ENCODE results near the gene IER2. TPM values are rescaled to one million over a fixed set of nuclear protein-coding genes. Genes with fewer than 3 reads are reported as not detected.

IER2 gene
- total and polyA plus RNA-seq, 2 experiments from 2014 or later = 30.4 to 84.0 TPM

DNA sequence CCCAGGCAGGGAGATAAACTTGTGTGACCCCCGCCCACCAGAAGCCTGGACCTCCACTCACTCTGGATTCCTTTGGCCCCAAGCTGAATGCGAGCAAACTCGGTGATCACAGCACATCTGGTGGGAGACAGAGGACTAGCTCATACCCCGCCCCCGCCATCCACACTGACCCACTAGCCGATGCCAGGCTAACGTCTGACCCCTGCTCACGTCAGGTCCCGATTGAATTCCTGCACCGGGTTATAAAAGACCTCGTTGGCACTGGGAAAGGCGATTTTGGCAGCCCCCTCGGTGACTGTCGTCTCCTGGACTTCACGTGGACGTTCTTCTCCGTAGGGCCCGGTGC is 34.3 kb upstream of the IER2 start:
- TF ChIP-seq EZH2phosphoT487 (IDR thresholded peaks at IDR 0.05; ENCODE audit: insufficient read depth, low read depth) = no peak
- Histone ChIP-seq H3K9me2 (ENCODE audit: insufficient read depth) (no peaks in the 10 kb centered on the region), H3K4me1 (ENCODE audit: insufficient read depth) (peaks cover 33% of the 10 kb centered on the region), H3K27ac (peak overlapping the region; percentile 93), H3K9me3 (ENCODE audit: low read depth) (no peaks in the 10 kb centered on the region), H4K20me1 (ENCODE audit: insufficient read depth) (no peaks in the 10 kb centered on the region), H3K4me2 (ENCODE audit: unreplicated experiment) (peak overlapping the region; percentile 99), H2AFZ (peak overlapping the region; percentile 82), H3K9ac (peak overlapping the region; percentile 98), H3K79me2 (ENCODE audit: insufficient read depth) (peaks cover 62% of the 10 kb centered on the region), H3K4me3 (peak overlapping the region; percentile 99), H3K36me3 (ENCODE audit: low read depth) (peaks cover 17% of the 10 kb centered on the region; the same call in 1 of the 2 replicates), H3K27me3 (replicated peaks; ENCODE audit: insufficient read depth) (no peaks in the 10 kb centered on the region), H3F3A (ENCODE audit: insufficient read depth) (peaks cover 37% of the 10 kb centered on the region)
- 1 to 2% methylated on average over 18 of the region's 18 CpGs for WGBS, 2 experiments (ENCODE audit: low coverage in 1 of 2, low lambda C conversion rate in 2 of 2, missing lambda C conversion rate in 2 of 2)
- DNase-seq = no peak
- in situ Hi-C loops (cut with MboI) = no loop called here

DNA sequence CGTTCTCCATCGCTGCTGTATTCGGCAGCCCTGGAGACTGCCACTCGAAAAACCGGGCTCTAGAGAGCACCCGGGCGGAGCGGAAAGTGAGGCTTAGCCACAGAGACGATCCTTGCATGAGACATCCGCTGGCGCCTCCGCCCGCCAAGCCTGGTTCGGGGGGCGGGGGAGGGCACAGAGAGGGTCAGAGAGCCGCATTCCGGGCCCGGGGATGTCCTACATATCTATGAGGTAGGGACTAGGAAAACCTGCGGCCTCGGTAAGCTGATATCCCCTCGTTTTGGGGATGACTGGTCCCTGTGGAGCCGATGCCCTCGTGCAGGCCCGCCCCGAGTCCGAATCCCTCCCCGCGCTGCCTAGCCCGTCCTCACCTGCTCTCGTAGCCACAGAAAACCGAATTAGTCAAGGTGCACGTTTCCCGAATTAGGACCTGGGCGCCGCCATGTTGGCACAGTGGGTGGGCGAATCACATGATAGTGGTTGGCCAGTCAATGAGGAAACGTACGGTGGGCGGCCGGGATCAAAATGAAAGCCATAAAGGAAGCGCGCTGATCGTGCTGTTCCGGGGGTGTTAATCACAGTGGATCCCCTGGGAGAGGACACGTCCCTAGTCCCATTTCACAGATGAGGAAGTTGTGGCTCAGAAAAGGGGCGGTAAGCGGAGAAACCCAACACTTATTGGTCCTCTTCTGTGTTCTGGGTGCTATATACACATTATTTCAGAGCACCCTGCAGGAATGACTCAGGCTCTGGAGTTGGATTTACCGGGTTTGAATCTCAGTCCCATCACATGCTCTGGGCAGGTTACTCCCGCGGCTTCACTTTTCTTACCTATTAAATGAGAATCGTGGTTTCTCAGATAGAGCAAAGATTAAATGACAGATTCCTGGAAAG is 33.7 kb upstream of the IER2 start, which contains the start of gene TRMT1:
Gene TRMT1, minus strand, starts transcription at position 459 of the 894 bp plus-strand sequence. Its CDS starts 341 bp downstream, at position 118.
- Histone ChIP-seq H3K4me2 (ENCODE audit: unreplicated experiment) (peak within 1 kb of the TSS; percentile 99), H4K20me1 (ENCODE audit: insufficient read depth) (no peaks in the 10 kb centered on the region), H3K27me3 (replicated peaks; ENCODE audit: insufficient read depth) (no peaks in the 10 kb centered on the region), H3K36me3 (ENCODE audit: low read depth) (peaks cover 17% of the 10 kb centered on the region; the same call in 1 of the 2 replicates), H3K9ac (peak within 1 kb of the TSS; percentile 98), H3F3A (ENCODE audit: insufficient read depth) (peaks cover 37% of the 10 kb centered on the region), H2AFZ (peak within 1 kb of the TSS; percentile 82), H3K9me2 (ENCODE audit: insufficient read depth) (no peaks in the 10 kb centered on the region), H3K79me2 (ENCODE audit: insufficient read depth) (peaks cover 68% of the 10 kb centered on the region), H3K9me3 (ENCODE audit: low read depth) (no peaks in the 10 kb centered on the region), H3K4me3 (peak within 1 kb of the TSS; percentile 99), H3K4me1 (ENCODE audit: insufficient read depth) (peaks cover 39% of the 10 kb centered on the region), H3K27ac (peak within 1 kb of the TSS; percentile 93)
- no peak for TF ChIP-seq EZH2 (IDR thresholded peaks at IDR 0.05; ENCODE audit: insufficient read depth, poor library complexity, severe bottlenecking)
- no peak for TF ChIP-seq EZH2phosphoT487 (IDR thresholded peaks at IDR 0.05; ENCODE audit: insufficient read depth, low read depth)
- 0 to 2% methylated on average over 50 to 51 of the region's 51 CpGs for WGBS, 2 experiments (ENCODE audit: low coverage in 1 of 2, low lambda C conversion rate in 2 of 2, missing lambda C conversion rate in 2 of 2)
- in situ Hi-C loops (cut with MboI) = no loop called here
- peak; percentile 96 for DNase-seq

DNA sequence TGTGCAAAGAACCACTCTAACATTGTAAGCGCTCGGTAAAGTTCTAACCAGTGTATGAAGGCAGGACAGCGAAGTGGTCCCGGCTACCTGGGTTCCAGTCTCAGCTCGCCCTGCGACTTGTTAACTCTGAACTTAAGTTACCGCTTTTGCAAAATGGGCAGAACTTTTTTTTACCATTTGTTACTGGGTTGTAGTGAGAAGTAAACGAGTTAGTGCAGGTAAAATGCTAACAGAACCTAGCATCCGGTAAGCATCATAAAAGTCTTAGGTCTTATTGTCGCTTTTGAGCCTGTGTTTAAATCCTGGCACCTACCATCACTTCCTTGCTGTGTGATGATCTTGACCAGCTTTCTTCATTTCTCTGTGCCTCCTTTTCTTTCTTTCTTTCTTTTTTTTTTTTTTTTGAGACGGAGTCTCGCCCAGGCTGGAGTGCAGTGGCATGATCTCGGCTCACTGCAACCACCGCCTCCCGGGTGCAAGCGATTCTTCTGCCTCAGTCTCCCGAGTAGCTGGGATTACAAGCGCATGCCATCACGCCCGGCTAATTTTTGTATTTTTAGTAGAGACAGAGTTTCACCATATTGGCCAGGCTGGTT is 32.9 kb upstream of the IER2 start:
- Histone ChIP-seq H3K27me3 (replicated peaks; ENCODE audit: insufficient read depth) (no peaks in the 10 kb centered on the region), H3K4me2 (ENCODE audit: unreplicated experiment) (peak overlapping the region; percentile 99), H3F3A (ENCODE audit: insufficient read depth) (peaks cover 37% of the 10 kb centered on the region), H3K27ac (peak overlapping the region; percentile 93), H3K9me3 (ENCODE audit: low read depth) (no peaks in the 10 kb centered on the region), H3K9me2 (ENCODE audit: insufficient read depth) (no peaks in the 10 kb centered on the region), H3K4me3 (peak overlapping the region; percentile 99), H4K20me1 (ENCODE audit: insufficient read depth) (no peaks in the 10 kb centered on the region), H3K4me1 (ENCODE audit: insufficient read depth) (peaks cover 44% of the 10 kb centered on the region), H3K9ac (peak overlapping the region; percentile 98), H3K36me3 (ENCODE audit: low read depth) (peaks cover 11% of the 10 kb centered on the region; the same call in 1 of the 2 replicates), H2AFZ (peak overlapping the region; percentile 82), H3K79me2 (ENCODE audit: insufficient read depth) (peaks cover 75% of the 10 kb centered on the region)
- in situ Hi-C loops (cut with MboI) = no loop called here
- 24 to 25% methylated on average over 16 to 20 of the region's 20 CpGs for WGBS, 2 experiments (ENCODE audit: low coverage in 1 of 2, low lambda C conversion rate in 2 of 2, missing lambda C conversion rate in 2 of 2)
- peak; percentile 24 for DNase-seq
- TF ChIP-seq EZH2 (IDR thresholded peaks at IDR 0.05; ENCODE audit: insufficient read depth, poor library complexity, severe bottlenecking) (no peak), EZH2phosphoT487 (IDR thresholded peaks at IDR 0.05; ENCODE audit: insufficient read depth, low read depth) (no peak)

DNA sequence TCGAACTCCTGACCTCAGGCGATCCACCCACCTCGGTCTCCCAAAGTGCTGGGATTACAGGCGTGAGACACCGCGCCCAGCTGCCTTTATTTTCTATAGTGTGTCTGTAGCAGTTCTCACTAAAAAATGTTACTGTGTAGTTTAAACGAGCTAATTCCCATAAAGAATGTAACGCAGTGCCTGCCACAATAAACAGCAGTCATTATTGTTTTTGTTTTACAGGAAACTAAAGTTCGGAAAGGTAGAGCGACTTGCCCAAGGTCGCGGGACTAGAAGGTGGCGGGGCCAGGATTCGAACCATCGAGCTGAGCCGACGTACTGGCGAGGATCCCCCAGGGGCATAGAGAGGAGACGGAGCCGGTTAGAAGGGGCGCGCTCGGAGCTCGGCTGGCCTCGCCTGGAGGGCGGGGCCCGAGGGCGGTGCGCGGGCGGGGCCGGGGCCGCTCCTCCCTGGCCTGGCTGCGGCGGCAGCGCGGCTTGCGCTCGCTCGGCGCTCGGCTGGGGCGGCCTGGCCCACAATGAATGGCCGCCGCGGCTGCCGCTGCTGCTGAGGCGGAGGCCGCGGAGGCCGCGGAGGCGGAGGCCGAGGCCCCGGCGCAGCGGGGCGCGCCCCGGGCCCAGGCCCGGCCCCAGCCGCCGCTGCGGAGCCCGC is 32.3 kb upstream of the IER2 start, which contains the start of gene NACC1:
Gene NACC1, plus strand, starts transcription at position 493 of the 652 bp plus-strand sequence. CDS start 16,944 bp downstream, outside the sequence.
- Histone ChIP-seq H3F3A (ENCODE audit: insufficient read depth) (peaks cover 37% of the 10 kb centered on the region), H3K9me2 (ENCODE audit: insufficient read depth) (no peaks in the 10 kb centered on the region), H3K36me3 (ENCODE audit: low read depth) (peaks cover 11% of the 10 kb centered on the region; the same call in 1 of the 2 replicates), H3K4me2 (ENCODE audit: unreplicated experiment) (peak within 1 kb of the TSS; percentile 99), H2AFZ (peak within 1 kb of the TSS; percentile 82), H3K9me3 (ENCODE audit: low read depth) (no peaks in the 10 kb centered on the region), H3K27ac (peak within 1 kb of the TSS; percentile 93), H3K79me2 (ENCODE audit: insufficient read depth) (peaks cover 79% of the 10 kb centered on the region), H3K9ac (peak within 1 kb of the TSS; percentile 98), H3K4me3 (peak within 1 kb of the TSS; percentile 99), H3K4me1 (ENCODE audit: insufficient read depth) (peaks cover 44% of the 10 kb centered on the region), H4K20me1 (ENCODE audit: insufficient read depth) (no peaks in the 10 kb centered on the region), H3K27me3 (replicated peaks; ENCODE audit: insufficient read depth) (no peaks in the 10 kb centered on the region)
- WGBS, 2 experiments (ENCODE audit: low coverage in 1 of 2, low lambda C conversion rate in 2 of 2, missing lambda C conversion rate in 2 of 2) = 5 to 9% methylated on average over 20 to 41 of the region's 65 CpGs
- in situ Hi-C loops (cut with MboI) = no loop called here
- TF ChIP-seq EZH2 (IDR thresholded peaks at IDR 0.05; ENCODE audit: insufficient read depth, poor library complexity, severe bottlenecking) = no peak
- no peak for TF ChIP-seq EZH2phosphoT487 (IDR thresholded peaks at IDR 0.05; ENCODE audit: insufficient read depth, low read depth)
- peak; percentile 97 for DNase-seq
